HepG2 (cell line): Measurements from ENCODE around the gene PNLDC1. TPM values are rescaled to one million over a fixed set of nuclear protein-coding genes. Genes with fewer than 3 reads are reported as not detected.

Experiments used
- AGO1 ChIP-seq: fragments of 200-400 bp; formaldehyde crosslinking; IDR thresholded peaks from 2 replicates; pipeline ENCODE4 v1.6.1; 2017; ENCODE audit warnings: mild to moderate bottlenecking, low read depth, low read length, moderate library complexity; ENCODE audit not compliant: poor library complexity, severe bottlenecking
- DNMT3B ChIP-seq: conservative IDR thresholded peaks from 2 replicates; pipeline ENCODE4 v1.6.1; 2016; ENCODE audit warnings: missing biosample characterization, control low read depth
- HNRNPK ChIP-seq: fragments of 200-400 bp; formaldehyde crosslinking; IDR thresholded peaks from 2 replicates; pipeline ENCODE4 v1.6.1; 2018; ENCODE audit warnings: low read length, low read depth, moderate library complexity, mild to moderate bottlenecking; ENCODE audit not compliant: poor library complexity, severe bottlenecking
- MAFG ChIP-seq: sonication (generic); formaldehyde crosslinking; IDR thresholded peaks from 2 replicates; pipeline ENCODE4 v1.5.1; 2020; ENCODE audit warnings: mild to moderate bottlenecking, missing genetic modification reagents
- NBN ChIP-seq: fragments of 450-650 bp; conservative IDR thresholded peaks from 2 replicates; pipeline ENCODE4 v1.6.1; 2017
- NFIB ChIP-seq: sonication (generic); formaldehyde crosslinking; IDR thresholded peaks from 2 replicates; pipeline ENCODE4 v1.9.0; 2021; ENCODE audit warnings: missing genetic modification reagents, mild to moderate bottlenecking, borderline replicate concordance
- SIX1 ChIP-seq: sonication (generic); formaldehyde crosslinking; IDR thresholded peaks from 2 replicates; pipeline ENCODE4 v1.4.0; 2020; ENCODE audit warnings: missing genetic modification reagents, borderline replicate concordance
- SOX5 ChIP-seq: IDR thresholded peaks from 2 replicates; pipeline ENCODE4 v1.6.1; 2016; ENCODE audit warnings: borderline replicate concordance
- SPEN ChIP-seq: sonication (generic); formaldehyde crosslinking; IDR thresholded peaks from 2 replicates; pipeline ENCODE4 v1.5.1; 2020; ENCODE audit warnings: low read depth, mild to moderate bottlenecking, missing genetic modification reagents
- TMF1 ChIP-seq: sonication (generic); formaldehyde crosslinking; IDR thresholded peaks from 2 replicates; pipeline ENCODE4 v1.8.1; 2022; ENCODE audit warnings: low read depth, missing genetic modification reagents
- ZNF180 ChIP-seq: sonication (generic); formaldehyde crosslinking; IDR thresholded peaks from 2 replicates; pipeline ENCODE4 v1.4.0; 2020; ENCODE audit warnings: low read depth, missing genetic modification reagents, borderline replicate concordance
- ZNF274 ChIP-seq: sonication (generic); formaldehyde crosslinking; IDR thresholded peaks from 2 replicates; pipeline ENCODE4 v1.5.1; 2020; ENCODE audit warnings: mild to moderate bottlenecking, missing genetic modification reagents
- ZNF33A ChIP-seq: sonication (generic); formaldehyde crosslinking; IDR thresholded peaks from 2 replicates; pipeline ENCODE4 v1.5.1; 2020; ENCODE audit warnings: missing genetic modification reagents, mild to moderate bottlenecking, moderate library complexity, borderline replicate concordance
- ZNF431 ChIP-seq: sonication (generic); formaldehyde crosslinking; IDR thresholded peaks from 2 replicates; pipeline ENCODE4 v1.9.0; 2022; ENCODE audit warnings: missing genetic modification reagents, low read depth, mild to moderate bottlenecking, borderline replicate concordance
- polyA plus RNA-seq, 8 experiments: library from polyadenylated mRNA; depleted of rRNA in 3 of 8; stranded (reverse) in 7 of 8; unstranded in 1 of 8; fragments of >200 nt; fragmentation: Illumina TruSeq in 4 of 8; extraction: Trizol in 4 of 8; gene quantifications; 2 replicates each; pipeline versions ENCODE4 v1.2.1 to v1.2.3, GENCODE V29; 2011 to 2016; ENCODE audit warnings: low read depth in 4 of 8, missing spikeins in 1 of 8, mixed read lengths in 1 of 8; ENCODE audit not compliant: insufficient read depth in 1 of 8
- total RNA-seq, 5 experiments: library from RNA; depleted of rRNA; stranded (reverse); fragments of >200 nt; fragmentation: Illumina TruSeq; extraction: Trizol; gene quantifications; 2 replicates each; pipeline ENCODE4 v1.2.3, GENCODE V29; 2016; ENCODE audit warnings: low read depth in 1 of 5
- TF ChIP-seq, protein P1 (sequence below): fragments of 450-650 bp; IDR thresholded peaks from 2 replicates; pipeline ENCODE4 v1.6.1; 2017; ENCODE audit warnings: mild to moderate bottlenecking
- TF ChIP-seq, protein P2 (sequence below): sonication (generic); formaldehyde crosslinking; IDR thresholded peaks from 2 replicates; pipeline ENCODE4 v1.4.0; 2020; ENCODE audit warnings: missing genetic modification reagents
- TF ChIP-seq, protein P3 (sequence below), 2 experiments: sonication (generic) in 1 of 2; formaldehyde crosslinking in 1 of 2; IDR thresholded peaks; 2 replicates each; pipeline versions ENCODE4 v1.5.1 to v1.6.1; 2011 to 2020; ENCODE audit warnings: borderline replicate concordance in 1 of 2, low read depth in 1 of 2, low read length in 1 of 2, mild to moderate bottlenecking in 1 of 2, missing genetic modification reagents in 1 of 2, moderate library complexity in 1 of 2
- TF ChIP-seq, protein P4 (sequence below): sonication (generic); formaldehyde crosslinking; IDR thresholded peaks from 2 replicates; pipeline ENCODE4 v1.5.0; 2020; ENCODE audit warnings: mild to moderate bottlenecking, missing genetic modification reagents

PNLDC1 gene
- total and polyA plus RNA-seq, 2 of the 13 experiments (the other 11 are each of a cell fraction or from before 2014, with no cell fraction given): not detected

DNA sequence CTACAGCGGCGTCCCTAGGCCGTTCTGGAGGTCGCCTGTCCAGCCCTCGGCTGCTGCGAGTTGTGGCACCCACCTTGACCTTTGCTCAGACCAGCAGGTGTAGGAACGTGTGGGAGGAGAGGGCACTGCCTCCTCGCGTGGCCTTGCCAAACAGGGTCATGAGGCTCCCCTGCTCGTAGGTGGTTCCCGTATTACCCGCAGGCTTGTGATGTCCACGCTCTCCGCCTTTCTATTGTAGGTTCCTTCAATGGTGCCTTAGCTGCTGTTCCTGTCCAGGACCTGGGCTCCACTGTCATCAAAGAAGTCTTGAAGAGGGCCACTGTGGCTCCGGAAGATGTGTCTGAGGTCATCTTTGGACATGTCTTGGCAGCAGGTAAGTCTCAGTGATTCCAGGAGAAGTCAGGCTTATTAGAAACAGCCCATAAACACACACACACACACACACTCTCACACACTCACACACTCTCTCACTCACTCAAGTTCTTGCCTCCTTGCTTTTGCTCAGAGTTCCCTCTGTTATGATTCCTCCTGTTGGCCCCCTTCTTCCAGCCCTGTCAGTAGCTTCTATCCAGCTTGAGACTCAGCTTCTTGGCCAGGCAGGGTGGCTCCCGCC, 37.3 kb upstream of the PNLDC1 start (continued):
- TF ChIP-seq, protein P1, sequence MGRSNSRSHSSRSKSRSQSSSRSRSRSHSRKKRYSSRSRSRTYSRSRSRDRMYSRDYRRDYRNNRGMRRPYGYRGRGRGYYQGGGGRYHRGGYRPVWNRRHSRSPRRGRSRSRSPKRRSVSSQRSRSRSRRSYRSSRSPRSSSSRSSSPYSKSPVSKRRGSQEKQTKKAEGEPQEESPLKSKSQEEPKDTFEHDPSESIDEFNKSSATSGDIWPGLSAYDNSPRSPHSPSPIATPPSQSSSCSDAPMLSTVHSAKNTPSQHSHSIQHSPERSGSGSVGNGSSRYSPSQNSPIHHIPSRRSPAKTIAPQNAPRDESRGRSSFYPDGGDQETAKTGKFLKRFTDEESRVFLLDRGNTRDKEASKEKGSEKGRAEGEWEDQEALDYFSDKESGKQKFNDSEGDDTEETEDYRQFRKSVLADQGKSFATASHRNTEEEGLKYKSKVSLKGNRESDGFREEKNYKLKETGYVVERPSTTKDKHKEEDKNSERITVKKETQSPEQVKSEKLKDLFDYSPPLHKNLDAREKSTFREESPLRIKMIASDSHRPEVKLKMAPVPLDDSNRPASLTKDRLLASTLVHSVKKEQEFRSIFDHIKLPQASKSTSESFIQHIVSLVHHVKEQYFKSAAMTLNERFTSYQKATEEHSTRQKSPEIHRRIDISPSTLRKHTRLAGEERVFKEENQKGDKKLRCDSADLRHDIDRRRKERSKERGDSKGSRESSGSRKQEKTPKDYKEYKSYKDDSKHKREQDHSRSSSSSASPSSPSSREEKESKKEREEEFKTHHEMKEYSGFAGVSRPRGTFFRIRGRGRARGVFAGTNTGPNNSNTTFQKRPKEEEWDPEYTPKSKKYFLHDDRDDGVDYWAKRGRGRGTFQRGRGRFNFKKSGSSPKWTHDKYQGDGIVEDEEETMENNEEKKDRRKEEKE: no peak
- no peak for TF ChIP-seq NBN
- TF ChIP-seq, protein P2, sequence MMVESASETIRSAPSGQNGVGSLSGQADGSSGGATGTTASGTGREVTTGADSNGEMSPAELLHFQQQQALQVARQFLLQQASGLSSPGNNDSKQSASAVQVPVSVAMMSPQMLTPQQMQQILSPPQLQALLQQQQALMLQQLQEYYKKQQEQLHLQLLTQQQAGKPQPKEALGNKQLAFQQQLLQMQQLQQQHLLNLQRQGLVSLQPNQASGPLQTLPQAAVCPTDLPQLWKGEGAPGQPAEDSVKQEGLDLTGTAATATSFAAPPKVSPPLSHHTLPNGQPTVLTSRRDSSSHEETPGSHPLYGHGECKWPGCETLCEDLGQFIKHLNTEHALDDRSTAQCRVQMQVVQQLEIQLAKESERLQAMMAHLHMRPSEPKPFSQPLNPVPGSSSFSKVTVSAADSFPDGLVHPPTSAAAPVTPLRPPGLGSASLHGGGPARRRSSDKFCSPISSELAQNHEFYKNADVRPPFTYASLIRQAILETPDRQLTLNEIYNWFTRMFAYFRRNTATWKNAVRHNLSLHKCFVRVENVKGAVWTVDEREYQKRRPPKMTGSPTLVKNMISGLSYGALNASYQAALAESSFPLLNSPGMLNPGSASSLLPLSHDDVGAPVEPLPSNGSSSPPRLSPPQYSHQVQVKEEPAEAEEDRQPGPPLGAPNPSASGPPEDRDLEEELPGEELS (CRISPR knock-in tag): no peak
- no peak for TF ChIP-seq AGO1
- TF ChIP-seq NFIB: no peak
- TF ChIP-seq ZNF180 (CRISPR knock-in tag): 0 out of 2 replicates have a peak, but pooled peaks have one; percentile 33
- TF ChIP-seq MAFG (CRISPR knock-in tag): no peak
- TF ChIP-seq, protein P3, sequence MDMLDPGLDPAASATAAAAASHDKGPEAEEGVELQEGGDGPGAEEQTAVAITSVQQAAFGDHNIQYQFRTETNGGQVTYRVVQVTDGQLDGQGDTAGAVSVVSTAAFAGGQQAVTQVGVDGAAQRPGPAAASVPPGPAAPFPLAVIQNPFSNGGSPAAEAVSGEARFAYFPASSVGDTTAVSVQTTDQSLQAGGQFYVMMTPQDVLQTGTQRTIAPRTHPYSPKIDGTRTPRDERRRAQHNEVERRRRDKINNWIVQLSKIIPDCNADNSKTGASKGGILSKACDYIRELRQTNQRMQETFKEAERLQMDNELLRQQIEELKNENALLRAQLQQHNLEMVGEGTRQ (IDR thresholded peaks at IDR 0.05; ENCODE audit: low read depth, low read length): no peak; the same call in 1 of the 2 replicates
- TF ChIP-seq, protein P3 (CRISPR knock-in tag; IDR thresholded peaks at IDR 0.05; ENCODE audit: borderline replicate concordance): 0 out of 2 replicates have a peak, but pooled peaks have one; percentile 63
- TF ChIP-seq DNMT3B (CRISPR knock-in tag): no peak
- peak; percentile 6; the same call in 1 of the 2 replicates for TF ChIP-seq SOX5 (CRISPR knock-in tag)
- no peak for TF ChIP-seq HNRNPK
- 0 out of 2 replicates have a peak, but pooled peaks have one; percentile 10 for TF ChIP-seq SIX1 (CRISPR knock-in tag)
- peak; percentile 57 for TF ChIP-seq SPEN (CRISPR knock-in tag)
- TF ChIP-seq, protein P4, sequence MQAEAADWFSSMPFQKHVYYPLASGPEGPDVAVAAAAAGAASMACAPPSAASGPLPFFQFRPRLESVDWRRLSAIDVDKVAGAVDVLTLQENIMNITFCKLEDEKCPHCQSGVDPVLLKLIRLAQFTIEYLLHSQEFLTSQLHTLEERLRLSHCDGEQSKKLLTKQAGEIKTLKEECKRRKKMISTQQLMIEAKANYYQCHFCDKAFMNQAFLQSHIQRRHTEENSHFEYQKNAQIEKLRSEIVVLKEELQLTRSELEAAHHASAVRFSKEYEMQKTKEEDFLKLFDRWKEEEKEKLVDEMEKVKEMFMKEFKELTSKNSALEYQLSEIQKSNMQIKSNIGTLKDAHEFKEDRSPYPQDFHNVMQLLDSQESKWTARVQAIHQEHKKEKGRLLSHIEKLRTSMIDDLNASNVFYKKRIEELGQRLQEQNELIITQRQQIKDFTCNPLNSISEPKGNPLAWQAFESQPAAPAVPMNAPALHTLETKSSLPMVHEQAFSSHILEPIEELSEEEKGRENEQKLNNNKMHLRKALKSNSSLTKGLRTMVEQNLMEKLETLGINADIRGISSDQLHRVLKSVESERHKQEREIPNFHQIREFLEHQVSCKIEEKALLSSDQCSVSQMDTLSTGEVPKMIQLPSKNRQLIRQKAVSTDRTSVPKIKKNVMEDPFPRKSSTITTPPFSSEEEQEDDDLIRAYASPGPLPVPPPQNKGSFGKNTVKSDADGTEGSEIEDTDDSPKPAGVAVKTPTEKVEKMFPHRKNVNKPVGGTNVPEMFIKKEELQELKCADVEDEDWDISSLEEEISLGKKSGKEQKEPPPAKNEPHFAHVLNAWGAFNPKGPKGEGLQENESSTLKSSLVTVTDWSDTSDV: no peak
- TF ChIP-seq ZNF431: peak; percentile 96
- TF ChIP-seq ZNF33A (CRISPR knock-in tag): no peak
- 0 out of 2 replicates have a peak, but pooled peaks have one; percentile 20 for TF ChIP-seq TMF1 (CRISPR knock-in tag)
- TF ChIP-seq ZNF274 (CRISPR knock-in tag): no peak; the same call in 1 of the 2 replicates
